ENCODE data around the gene NFE2L2. TPM values are rescaled to one million over a fixed set of nuclear protein-coding genes. Genes with fewer than 3 reads are reported as not detected.
A peak's percentile ranks its signal among the peaks of the same experiment; 100 is the strongest.

Gene NFE2L2
- total RNA-seq, 1 donor from 2014 or later: 83.3 TPM

GRCh38 chr2:177275040-177275742 lies 10.7 kb upstream of the NFE2L2 start:
- H3K9ac ChIP-seq (ENCODE audit: low read length): no peak overlapping the region
- H3K27me3 Mint-ChIP-seq (ENCODE audit: low read depth, unreplicated experiment): no peaks in the 10 kb centered on the region
- no peak for FAIRE-seq

GRCh38 chr2:177273408-177273807 lies 8.9 kb upstream of the NFE2L2 start:
- Histone ChIP-seq H4K20me1 (ENCODE audit: insufficient read depth, low read length) (no peaks in the 10 kb centered on the region), H3K27ac (ENCODE audit: low read depth, low read length) (no peak overlapping the region), H3K9me3 (ENCODE audit: insufficient read depth, low read depth, low read length) (no peaks in the 10 kb centered on the region), H3K4me1 (ENCODE audit: insufficient read depth, low read length) (peaks cover 8% of the 10 kb centered on the region), H3K27me3 (ENCODE audit: insufficient read depth, low read length) (no peaks in the 10 kb centered on the region), H2AFZ (ENCODE audit: low read depth, low read length) (no peak overlapping the region), H3K4me3 (ENCODE audit: insufficient read depth, low read depth, low read length) (no peak overlapping the region), H3K36me3 (ENCODE audit: insufficient read depth, low read length) (no peaks in the 10 kb centered on the region), H3K4me2 (ENCODE audit: low read length) (no peak overlapping the region), H3K79me2 (ENCODE audit: insufficient read depth, low read length) (no peaks in the 10 kb centered on the region), H3K9ac (ENCODE audit: low read length) (no peak overlapping the region)
- no peaks in the 10 kb centered on the region for H3K27me3 Mint-ChIP-seq (ENCODE audit: low read depth, unreplicated experiment)
- TF ChIP-seq CTCF (IDR thresholded peaks at IDR 0.05; ENCODE audit: insufficient read depth, low read depth, low read length) (no peak), EZH2 (IDR thresholded peaks at IDR 0.05; ENCODE audit: insufficient read depth, low read length) (no peak)
- H3K27ac Mint-ChIP-seq (ENCODE audit: unreplicated experiment): no peak overlapping the region
- no peak overlapping the region for H3K4me3 Mint-ChIP-seq (ENCODE audit: unreplicated experiment)
- no peaks in the 10 kb centered on the region for H3K36me3 Mint-ChIP-seq (ENCODE audit: low read depth, unreplicated experiment)
- no peaks in the 10 kb centered on the region for H3K9me3 Mint-ChIP-seq (ENCODE audit: unreplicated experiment)
- DNase-seq (ENCODE audit: low read depth): peak; percentile 34
- no peak for FAIRE-seq
- no peaks in the 10 kb centered on the region for H3K4me1 Mint-ChIP-seq (ENCODE audit: low read depth, unreplicated experiment)

More at GRCh38 chr2:177275040-177275742, 10.7 kb upstream of the NFE2L2 start:
- Mint-ChIP-seq H3K4me3 (ENCODE audit: unreplicated experiment) (no peak overlapping the region), H3K4me1 (ENCODE audit: low read depth, unreplicated experiment) (no peaks in the 10 kb centered on the region), H3K27ac (ENCODE audit: unreplicated experiment) (no peak overlapping the region), H3K9me3 (ENCODE audit: unreplicated experiment) (no peaks in the 10 kb centered on the region), H3K36me3 (ENCODE audit: low read depth, unreplicated experiment) (no peaks in the 10 kb centered on the region)
- no peaks in the 10 kb centered on the region for H3K9me3 ChIP-seq (ENCODE audit: insufficient read depth, low read depth, low read length)
- H3K4me3 ChIP-seq (ENCODE audit: insufficient read depth, low read depth, low read length): no peak overlapping the region
- peaks cover 8% of the 10 kb centered on the region for H3K4me1 ChIP-seq (ENCODE audit: insufficient read depth, low read length)
- H3K27me3 ChIP-seq (ENCODE audit: insufficient read depth, low read length): no peaks in the 10 kb centered on the region
- H3K79me2 ChIP-seq (ENCODE audit: insufficient read depth, low read length): no peaks in the 10 kb centered on the region
- H4K20me1 ChIP-seq (ENCODE audit: insufficient read depth, low read length): no peaks in the 10 kb centered on the region
- TF ChIP-seq EZH2 (IDR thresholded peaks at IDR 0.05; ENCODE audit: insufficient read depth, low read length): no peak
- TF ChIP-seq CTCF (IDR thresholded peaks at IDR 0.05; ENCODE audit: insufficient read depth, low read depth, low read length): no peak
- peak overlapping the region; percentile 34 for H3K4me2 ChIP-seq (ENCODE audit: low read length)
- H2AFZ ChIP-seq (ENCODE audit: low read depth, low read length): no peak overlapping the region
- no peak overlapping the region for H3K27ac ChIP-seq (ENCODE audit: low read depth, low read length)
- H3K36me3 ChIP-seq (ENCODE audit: insufficient read depth, low read length): no peaks in the 10 kb centered on the region
- DNase-seq (ENCODE audit: low read depth): peak; percentile 86

GRCh38 chr2:177272765-177273164 lies 8.2 kb upstream of the NFE2L2 start:
- H3K9me3 ChIP-seq (ENCODE audit: insufficient read depth, low read depth, low read length): no peaks in the 10 kb centered on the region
- no peaks in the 10 kb centered on the region for H3K36me3 Mint-ChIP-seq (ENCODE audit: low read depth, unreplicated experiment)
- no peak overlapping the region for H3K27ac Mint-ChIP-seq (ENCODE audit: unreplicated experiment)
- H3K9me3 Mint-ChIP-seq (ENCODE audit: unreplicated experiment): no peaks in the 10 kb centered on the region
- no peak overlapping the region for H2AFZ ChIP-seq (ENCODE audit: low read depth, low read length)
- H3K4me3 ChIP-seq (ENCODE audit: insufficient read depth, low read depth, low read length): no peak overlapping the region
- H3K27me3 ChIP-seq (ENCODE audit: insufficient read depth, low read length): no peaks in the 10 kb centered on the region
- no peak overlapping the region for H3K4me3 Mint-ChIP-seq (ENCODE audit: unreplicated experiment)
- H3K36me3 ChIP-seq (ENCODE audit: insufficient read depth, low read length): no peaks in the 10 kb centered on the region
- no peaks in the 10 kb centered on the region for H3K79me2 ChIP-seq (ENCODE audit: insufficient read depth, low read length)
- TF ChIP-seq EZH2 (IDR thresholded peaks at IDR 0.05; ENCODE audit: insufficient read depth, low read length) (no peak), CTCF (IDR thresholded peaks at IDR 0.05; ENCODE audit: insufficient read depth, low read depth, low read length) (no peak)
- H3K4me1 ChIP-seq (ENCODE audit: insufficient read depth, low read length): peaks cover 8% of the 10 kb centered on the region
- H3K27ac ChIP-seq (ENCODE audit: low read depth, low read length): no peak overlapping the region
- H3K4me2 ChIP-seq (ENCODE audit: low read length): no peak overlapping the region
- H3K4me1 Mint-ChIP-seq (ENCODE audit: low read depth, unreplicated experiment): no peaks in the 10 kb centered on the region
- no peak overlapping the region for H3K9ac ChIP-seq (ENCODE audit: low read length)
- DNase-seq (ENCODE audit: low read depth): no peak
- H4K20me1 ChIP-seq (ENCODE audit: insufficient read depth, low read length): no peaks in the 10 kb centered on the region
- no peak for FAIRE-seq
- no peaks in the 10 kb centered on the region for H3K27me3 Mint-ChIP-seq (ENCODE audit: low read depth, unreplicated experiment)

All from astrocyte (in vitro differentiated cells and primary cell).